GM23248 (cell line): ENCODE measurements around the gene MAP3K12. TPM values are rescaled to one million over a fixed set of nuclear protein-coding genes. Genes with fewer than 3 reads are reported as not detected.

Experiments used
- DNase-seq: peaks from one replicate; pipeline ENCODE4 v3.0.0-alpha.2; 2015
- H2AFZ ChIP-seq: fragments of 200-600 bp; sonication (generic); 2 replicates; pipeline ENCODE4 v1.6.1; 2016; ENCODE audit warnings: antibody characterized with exemption
- H3F3A ChIP-seq: fragments of 200-600 bp; sonication (generic); 2 replicates; pipeline ENCODE4 v1.6.1; 2016; ENCODE audit warnings: mild to moderate bottlenecking, antibody characterized with exemption, mixed run types; ENCODE audit not compliant: insufficient read depth
- H3K27ac ChIP-seq: fragments of 200-600 bp; sonication (generic); 2 replicates; pipeline ENCODE4 v1.5.1; 2016; ENCODE audit warnings: mild to moderate bottlenecking
- H3K27me3 ChIP-seq: fragments of 200-600 bp; sonication (generic); replicated peaks from 2 replicates; pipeline ENCODE4 v1.6.1; 2016; ENCODE audit warnings: mild to moderate bottlenecking; ENCODE audit not compliant: insufficient read depth
- H3K36me3 ChIP-seq: fragments of 200-600 bp; sonication (generic); 2 replicates; pipeline ENCODE4 v1.6.1; 2016; ENCODE audit warnings: low read depth, mild to moderate bottlenecking
- H3K4me1 ChIP-seq: fragments of 200-600 bp; sonication (generic); 2 replicates; pipeline ENCODE4 v1.6.1; 2016; ENCODE audit warnings: mild to moderate bottlenecking; ENCODE audit not compliant: insufficient read depth
- H3K4me2 ChIP-seq: fragments of 200-600 bp; sonication (generic); one replicate; pipeline ENCODE4 v1.6.1; 2016; ENCODE audit warnings: mild to moderate bottlenecking; ENCODE audit not compliant: unreplicated experiment
- H3K4me3 ChIP-seq: fragments of 200-600 bp; sonication (generic); 2 replicates; pipeline ENCODE4 v1.5.1; 2016; ENCODE audit warnings: mild to moderate bottlenecking
- H3K79me2 ChIP-seq: fragments of 200-600 bp; sonication (generic); 2 replicates; pipeline ENCODE4 v1.6.1; 2016; ENCODE audit warnings: mild to moderate bottlenecking; ENCODE audit not compliant: insufficient read depth
- H3K9ac ChIP-seq: fragments of 200-600 bp; sonication (generic); 2 replicates; pipeline ENCODE4 v1.6.1; 2016; ENCODE audit warnings: mild to moderate bottlenecking
- H3K9me2 ChIP-seq: fragments of 200-600 bp; sonication (generic); 2 replicates; pipeline ENCODE4 v1.6.1; 2016; ENCODE audit warnings: mixed run types, mild to moderate bottlenecking, moderate library complexity; ENCODE audit not compliant: insufficient read depth
- H3K9me3 ChIP-seq: fragments of 200-600 bp; sonication (generic); one replicate; pipeline ENCODE4 v1.6.1; 2017; ENCODE audit warnings: low read depth
- H4K20me1 ChIP-seq: fragments of 200-600 bp; sonication (generic); 2 replicates; pipeline ENCODE4 v1.6.0; 2016; ENCODE audit not compliant: insufficient read depth
- EZH2 ChIP-seq: fragments of 200-600 bp; sonication (generic); IDR thresholded peaks from 2 replicates; pipeline ENCODE4 v1.6.1; 2018; ENCODE audit warnings: antibody characterized with exemption, mild to moderate bottlenecking; ENCODE audit not compliant: insufficient read depth, poor library complexity, severe bottlenecking
- EZH2phosphoT487 ChIP-seq: fragments of 200-600 bp; sonication (generic); IDR thresholded peaks from 2 replicates; pipeline ENCODE4 v1.6.1; 2018; ENCODE audit warnings: antibody characterized with exemption, moderate library complexity, mild to moderate bottlenecking, low read depth; ENCODE audit not compliant: insufficient read depth
- WGBS, 2 experiments: methylation state at CpG; one replicate each; pipeline ENCODE4 v1.1.6; 2015 to 2017; ENCODE audit warnings: low lambda C conversion rate in 2 of 2, low coverage in 1 of 2; ENCODE audit errors: missing lambda C conversion rate in 2 of 2; 5-methylcytosine and 5-hydroxymethylcytosine counted together
- in situ Hi-C: fragments of 300-500 bp; cut with MboI; formaldehyde crosslinking; loops from 2 replicates; pipeline ENCODE4 v1.15.0; 2020
- polyA plus RNA-seq: library from polyadenylated mRNA; unstranded; fragments of >200 nt; fragmentation: Nextera tagmentation; extraction: Ambion mirVana; gene quantifications from 2 replicates; pipeline ENCODE4 v1.2.1, GENCODE V29; 2016
- total RNA-seq: library from RNA; depleted of rRNA; stranded (reverse); fragments of >200 nt; shearing (Covaris generic); gene quantifications from 2 replicates; pipeline ENCODE4 v1.2.3, GENCODE V29; 2014

Gene MAP3K12
- total and polyA plus RNA-seq, 2 experiments from 2014 or later = 8.7 to 37.4 TPM

DNA sequence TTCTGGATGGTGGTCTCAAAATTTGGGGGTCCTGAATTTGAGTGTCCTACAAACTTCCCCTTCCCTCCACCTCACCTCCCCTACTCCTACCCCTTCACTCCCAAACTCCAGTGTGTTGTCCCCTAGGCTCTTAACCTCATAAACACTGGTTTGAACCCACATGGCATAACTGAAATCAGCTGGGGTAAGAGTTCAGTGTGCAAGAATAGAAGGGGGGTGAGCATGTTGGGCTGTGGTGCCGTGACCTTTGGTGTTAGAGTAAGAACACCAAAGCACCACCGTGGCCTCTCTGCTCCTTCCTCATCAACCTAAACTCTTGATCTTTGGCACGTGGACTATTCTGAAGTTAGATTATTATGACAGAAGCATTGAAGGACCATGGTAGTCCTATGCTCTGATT, 36.3 kb downstream of the MAP3K12 start:
- no peak for TF ChIP-seq EZH2
- no peak for TF ChIP-seq EZH2phosphoT487
- H3K9me3 ChIP-seq = no peaks in the 10 kb centered on the region
- peaks cover 100% of the 10 kb centered on the region for H3K79me2 ChIP-seq
- no peaks in the 10 kb centered on the region for H3K4me1 ChIP-seq
- no peak overlapping the region for H2AFZ ChIP-seq
- peaks cover 8% of the 10 kb centered on the region; the same call in 1 of the 2 replicates for H4K20me1 ChIP-seq
- H3K27me3 ChIP-seq = no peaks in the 10 kb centered on the region
- no peaks in the 10 kb centered on the region for H3K9me2 ChIP-seq
- peaks cover 96% of the 10 kb centered on the region for H3K36me3 ChIP-seq
- WGBS, 2 experiments = 57 to 74% methylated on average over 3 of the region's 3 CpGs
- H3K4me3 ChIP-seq = no peak overlapping the region
- no peak for DNase-seq
- H3K4me2 ChIP-seq = no peak overlapping the region
- H3F3A ChIP-seq = peaks cover 72% of the 10 kb centered on the region
- in situ Hi-C loops = no loop called here
- no peak overlapping the region for H3K27ac ChIP-seq
- H3K9ac ChIP-seq = no peak overlapping the region

- whole genome bisulfite sequencing, 2 experiments = 90 to 92% methylated on average over 8 of the region's 8 CpGs
Observed at GRCh38 chr12:53461591-53461990, 37.7 kb downstream of the MAP3K12 start.

DNA sequence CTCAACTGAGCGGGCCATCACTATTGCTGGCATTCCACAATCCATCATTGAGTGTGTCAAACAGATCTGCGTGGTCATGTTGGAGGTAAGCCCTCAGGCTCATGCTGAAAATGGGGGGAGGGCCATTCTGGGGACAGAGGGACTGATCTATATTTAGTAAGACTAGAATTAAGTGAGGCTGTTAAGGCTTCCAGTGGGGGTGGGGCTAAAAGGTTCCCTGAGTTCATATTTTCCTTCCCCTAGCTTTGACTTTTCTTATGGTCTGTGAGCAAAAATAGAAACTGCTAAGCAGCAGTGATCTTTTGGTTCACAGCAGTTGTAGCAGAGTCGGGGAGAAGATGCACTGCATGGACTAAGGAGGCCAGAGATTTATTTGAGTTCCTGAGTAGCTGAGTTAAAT, 38.2 kb downstream of the MAP3K12 start:
- DNase-seq = no peak
- Histone ChIP-seq H3K4me1 (no peaks in the 10 kb centered on the region), H3K4me2 (no peak overlapping the region), H3K27ac (no peak overlapping the region), H3K27me3 (no peaks in the 10 kb centered on the region), H2AFZ (no peak overlapping the region), H3K9me2 (no peaks in the 10 kb centered on the region), H3K4me3 (no peak overlapping the region), H3K36me3 (peaks cover 97% of the 10 kb centered on the region), H3F3A (peaks cover 68% of the 10 kb centered on the region), H4K20me1 (peaks cover 9% of the 10 kb centered on the region; the same call in 1 of the 2 replicates), H3K9ac (peak overlapping the region; percentile 27), H3K79me2 (peaks cover 100% of the 10 kb centered on the region), H3K9me3 (no peaks in the 10 kb centered on the region)
- WGBS, 2 experiments = 96 to 100% methylated on average over 3 of the region's 3 CpGs
- TF ChIP-seq EZH2 (no peak), EZH2phosphoT487 (no peak)
- in situ Hi-C loops = no loop called here

More at GRCh38 chr12:53461591-53461990, 37.7 kb downstream of the MAP3K12 start:
- DNase-seq = no peak
- peaks cover 100% of the 10 kb centered on the region for H3K79me2 ChIP-seq
- peaks cover 8% of the 10 kb centered on the region; the same call in 1 of the 2 replicates for H4K20me1 ChIP-seq
- H3K4me2 ChIP-seq = no peak overlapping the region
- H3F3A ChIP-seq = peaks cover 70% of the 10 kb centered on the region
- H3K9me2 ChIP-seq = no peaks in the 10 kb centered on the region
- peak overlapping the region; percentile 27; the same call in 1 of the 2 replicates for H3K9ac ChIP-seq
- in situ Hi-C loops = no loop called here
- no peak overlapping the region for H3K4me3 ChIP-seq
- no peak overlapping the region for H2AFZ ChIP-seq
- no peak overlapping the region for H3K27ac ChIP-seq
- no peaks in the 10 kb centered on the region for H3K9me3 ChIP-seq
- H3K36me3 ChIP-seq = peaks cover 97% of the 10 kb centered on the region
- no peak for TF ChIP-seq EZH2
- TF ChIP-seq EZH2phosphoT487 = no peak
- H3K27me3 ChIP-seq = no peaks in the 10 kb centered on the region
- no peaks in the 10 kb centered on the region for H3K4me1 ChIP-seq

- H2AFZ ChIP-seq = no peak overlapping the region
- H3K27me3 ChIP-seq = no peaks in the 10 kb centered on the region
- no peak overlapping the region for H3K27ac ChIP-seq
- H3K4me2 ChIP-seq = no peak overlapping the region
- H3K4me3 ChIP-seq = no peak overlapping the region
- peaks cover 23% of the 10 kb centered on the region; the same call in 1 of the 2 replicates for H4K20me1 ChIP-seq
- peaks cover 100% of the 10 kb centered on the region for H3K79me2 ChIP-seq
- no peak for TF ChIP-seq EZH2
- TF ChIP-seq EZH2phosphoT487 = no peak
- DNase-seq = no peak
- in situ Hi-C loops = no loop called here
- H3K9me2 ChIP-seq = no peaks in the 10 kb centered on the region
- H3F3A ChIP-seq = peaks cover 82% of the 10 kb centered on the region
- H3K4me1 ChIP-seq = peaks cover 6% of the 10 kb centered on the region
- no peak overlapping the region for H3K9ac ChIP-seq
- peaks cover 98% of the 10 kb centered on the region for H3K36me3 ChIP-seq
- WGBS, 2 experiments = 54 to 57% methylated on average over 4 of the region's 4 CpGs
- H3K9me3 ChIP-seq = no peaks in the 10 kb centered on the region
Observed at GRCh38 chr12:53459097-53459496, 40.2 kb downstream of the MAP3K12 start.
